ENCODE data around the gene FBP2. TPM values are rescaled to one million over a fixed set of nuclear protein-coding genes. Genes with fewer than 3 reads are reported as not detected.

FBP2 gene
- total and polyA plus RNA-seq, 10 of the 15 experiments (the other 5 are each of a cell fraction or from before 2014, with no cell fraction given) = 0.07 to 1.1 (median 0.12) TPM; not detected in 6

- TF ChIP-seq ZBED1 (IDR thresholded peaks at IDR 0.05; ENCODE audit: borderline replicate concordance) (no peak), POLR2AphosphoS2 (IDR thresholded peaks at IDR 0.05; ENCODE audit: low read depth, low read length) (no peak), ZNF274 (IDR thresholded peaks at IDR 0.05; ENCODE audit: insufficient read depth, insufficient read length) (no peak), SUPT20H (IDR thresholded peaks at IDR 0.05; ENCODE audit: borderline replicate concordance, control insufficient read depth, low read depth, low read length) (no peak), BCLAF1 (IDR thresholded peaks at IDR 0.05) (no peak), BMI1 (IDR thresholded peaks at IDR 0.05; ENCODE audit: borderline replicate concordance) (no peak), NR2C1 (IDR thresholded peaks at IDR 0.05) (no peak), NFIC (IDR thresholded peaks at IDR 0.05; ENCODE audit: low read depth, low read length) (no peak)
Observed at GRCh38 chr9:94602666-94603065, 9.0 kb upstream of the FBP2 start (continued).

GRCh38 chr9:94600715-94601114 lies 7.1 kb upstream of the FBP2 start:
- no peak for DNase-seq (ENCODE audit: low read depth, low spot score)
- Histone ChIP-seq H3K4me2 (ENCODE audit: control insufficient read depth, insufficient read depth) (no peak overlapping the region), H3K79me2 (ENCODE audit: control insufficient read depth, insufficient read depth, low read length) (no peaks in the 10 kb centered on the region), H4K20me1 (ENCODE audit: control insufficient read depth, insufficient read depth) (no peaks in the 10 kb centered on the region), H2AFZ (ENCODE audit: control insufficient read depth, low read depth, low read length) (no peak overlapping the region), H3K9me3 (replicated peaks; ENCODE audit: control insufficient read depth, insufficient read depth, low read length) (no peaks in the 10 kb centered on the region), H3K9ac (ENCODE audit: control insufficient read depth, insufficient read depth, low read length) (no peak overlapping the region), H3K4me1 (ENCODE audit: control insufficient read depth, insufficient read depth, low read length) (no peaks in the 10 kb centered on the region), H3K27ac (ENCODE audit: control insufficient read depth, insufficient read depth) (no peak overlapping the region), H3K36me3 (ENCODE audit: control insufficient read depth in 2 of 2, insufficient read depth in 2 of 2, low read length in 1 of 2) (no peaks in the 10 kb centered on the region), H3K4me3 (no peak overlapping the region), H3K27me3 (replicated peaks in 1 of 2; ENCODE audit: control insufficient read depth in 2 of 2, insufficient read depth in 2 of 2, low read length in 1 of 2) (no peaks in the 10 kb centered on the region)
- ChIA-PET CTCF (interaction anchor here (0.8 to 1.3 kb wide), 4 partner anchors 14 to 46 kb away, joined by 3 to 7 read pairs (median 3); partner anchors contain the start of gene PCAT7), POLR2A (interaction anchor here (0.6 kb wide), 1 partner anchor 316 kb away, joined by 3 read pairs; no protein-coding TSS in a partner anchor), SMC1A (ENCODE audit: uncharacterized antibody, unreplicated experiment) (interaction anchor here (0.8 to 1.0 kb wide), 3 partner anchors 19 to 46 kb away, joined by 3 to 4 read pairs (median 3); partner anchors contain the start of gene PCAT7), RAD21 (ENCODE audit: unreplicated experiment) (interaction anchor here (2.0 kb wide), 1 partner anchor 46 kb away, joined by 6 read pairs; the partner anchor contains the start of gene PCAT7)
- 24% methylated on average over 10 of the region's 10 CpGs for WGBS (ENCODE audit: insufficient coverage, insufficient replicate concordance, low lambda C conversion rate, missing lambda C conversion rate)
- TF ChIP-seq KAT2A (conservative IDR thresholded peaks at IDR 0.05; ENCODE audit: control insufficient read depth, low read depth, low read length) (no peak), RBBP5 (conservative IDR thresholded peaks at IDR 0.05) (no peak), RAD21 (IDR thresholded peaks at IDR 0.05; ENCODE audit: insufficient read depth, low read depth, low read length) (no peak), ZNF274 (IDR thresholded peaks at IDR 0.05; ENCODE audit: insufficient read depth, insufficient read length) (no peak), ZBTB33 (IDR thresholded peaks at IDR 0.05) (no peak), PAX8 (IDR thresholded peaks at IDR 0.05) (no peak), RUNX3 (IDR thresholded peaks at IDR 0.05; ENCODE audit: low read length) (no peak), GABPA (IDR thresholded peaks at IDR 0.05; ENCODE audit: low read depth) (no peak)
- TF ChIP-seq, protein P1, sequence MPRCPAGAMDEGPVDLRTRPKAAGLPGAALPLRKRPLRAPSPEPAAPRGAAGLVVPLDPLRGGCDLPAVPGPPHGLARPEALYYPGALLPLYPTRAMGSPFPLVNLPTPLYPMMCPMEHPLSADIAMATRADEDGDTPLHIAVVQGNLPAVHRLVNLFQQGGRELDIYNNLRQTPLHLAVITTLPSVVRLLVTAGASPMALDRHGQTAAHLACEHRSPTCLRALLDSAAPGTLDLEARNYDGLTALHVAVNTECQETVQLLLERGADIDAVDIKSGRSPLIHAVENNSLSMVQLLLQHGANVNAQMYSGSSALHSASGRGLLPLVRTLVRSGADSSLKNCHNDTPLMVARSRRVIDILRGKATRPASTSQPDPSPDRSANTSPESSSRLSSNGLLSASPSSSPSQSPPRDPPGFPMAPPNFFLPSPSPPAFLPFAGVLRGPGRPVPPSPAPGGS (IDR thresholded peaks at IDR 0.05; ENCODE audit: borderline replicate concordance, insufficient read depth, low read depth, low read length, poor library complexity, severe bottlenecking) = no peak
- TF ChIP-seq, protein P2, sequence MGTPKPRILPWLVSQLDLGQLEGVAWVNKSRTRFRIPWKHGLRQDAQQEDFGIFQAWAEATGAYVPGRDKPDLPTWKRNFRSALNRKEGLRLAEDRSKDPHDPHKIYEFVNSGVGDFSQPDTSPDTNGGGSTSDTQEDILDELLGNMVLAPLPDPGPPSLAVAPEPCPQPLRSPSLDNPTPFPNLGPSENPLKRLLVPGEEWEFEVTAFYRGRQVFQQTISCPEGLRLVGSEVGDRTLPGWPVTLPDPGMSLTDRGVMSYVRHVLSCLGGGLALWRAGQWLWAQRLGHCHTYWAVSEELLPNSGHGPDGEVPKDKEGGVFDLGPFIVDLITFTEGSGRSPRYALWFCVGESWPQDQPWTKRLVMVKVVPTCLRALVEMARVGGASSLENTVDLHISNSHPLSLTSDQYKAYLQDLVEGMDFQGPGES (IDR thresholded peaks at IDR 0.05) = no peak
- intact Hi-C loops (cut with micrococcal nuclease; ENCODE audit: unreplicated experiment) = no loop called here
- no peak for FAIRE-seq
- in situ Hi-C loops (cut with MboI) = no loop called here
- BruUV-seq (replicated peaks) = no TSS peak
- ATAC-seq = no peak
